ENCODE data around the gene CHN2. TPM values are rescaled to one million over a fixed set of nuclear protein-coding genes. Genes with fewer than 3 reads are reported as not detected.

The CHN2 gene
- total RNA-seq, 1 experiment from 2014 or later, result not detected

DNA sequence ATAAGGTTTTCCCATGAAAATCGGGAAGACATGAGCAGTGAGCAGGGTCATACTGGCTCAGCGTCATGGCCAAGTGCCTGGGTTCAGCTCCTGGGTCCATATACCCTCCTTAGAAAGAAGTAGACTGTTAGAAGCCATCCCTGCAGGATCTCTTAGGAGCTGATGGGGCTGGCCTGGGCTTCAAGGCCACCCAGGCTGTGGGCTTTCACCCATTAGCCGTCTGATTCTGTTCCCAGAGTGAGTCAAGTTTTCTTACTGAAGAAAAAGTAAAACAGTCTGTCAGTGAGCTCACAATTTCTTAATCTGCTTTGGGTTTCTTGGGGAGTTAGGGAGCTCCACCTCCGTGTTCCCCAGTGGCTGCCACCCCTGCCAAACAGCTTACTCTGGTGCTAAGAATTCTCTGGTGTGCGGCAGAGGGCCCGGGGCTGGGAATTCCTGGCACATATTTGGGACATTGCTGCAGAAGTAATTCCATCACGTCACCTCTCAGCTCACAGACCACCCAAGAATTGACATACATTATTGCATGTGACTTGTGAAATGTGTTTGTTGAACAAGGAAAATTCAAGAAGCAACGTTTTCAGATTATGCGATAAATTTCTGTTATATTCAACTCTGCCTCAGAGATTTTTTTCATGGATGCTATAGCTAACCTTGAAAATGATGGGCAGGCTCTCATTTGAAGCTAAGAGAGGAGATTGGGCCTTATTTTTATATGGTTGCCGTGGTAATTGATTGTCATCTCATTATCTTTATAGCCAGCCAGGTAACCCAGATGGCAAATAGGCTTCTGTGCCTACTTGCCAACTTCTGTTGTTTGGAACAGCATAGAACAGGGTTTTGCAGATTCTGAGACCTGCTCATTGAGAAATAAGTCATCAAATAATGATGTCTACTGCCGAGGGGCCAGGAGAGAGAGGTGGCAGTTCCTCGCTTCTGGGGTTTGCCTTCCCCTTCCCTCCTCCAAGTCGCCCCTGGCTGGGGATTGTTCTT is 166.4 kb downstream of the CHN2 start:
- no peak for DNase-seq (ENCODE audit: low read depth)

DNA sequence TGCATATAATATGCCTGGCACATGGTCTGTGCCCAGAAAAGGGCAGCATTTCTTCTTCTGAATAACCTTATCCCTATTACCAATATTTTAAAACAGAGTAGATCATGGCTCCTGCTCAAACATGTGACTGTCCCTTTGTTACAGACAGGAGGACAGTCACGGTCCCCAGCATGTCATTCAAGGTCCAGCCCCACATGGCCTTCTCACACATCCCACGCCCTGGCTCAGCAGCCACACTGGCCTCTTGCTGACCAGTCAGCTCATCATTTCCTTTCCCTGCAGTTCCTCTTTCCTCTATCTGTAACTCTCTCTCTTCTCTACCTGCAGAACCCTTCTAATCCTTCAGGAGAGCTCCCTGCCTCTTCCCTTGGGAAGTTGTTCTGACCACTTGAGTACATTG is 167.8 kb downstream of the CHN2 start:
- DNase-seq (ENCODE audit: low read depth), result no peak

DNA sequence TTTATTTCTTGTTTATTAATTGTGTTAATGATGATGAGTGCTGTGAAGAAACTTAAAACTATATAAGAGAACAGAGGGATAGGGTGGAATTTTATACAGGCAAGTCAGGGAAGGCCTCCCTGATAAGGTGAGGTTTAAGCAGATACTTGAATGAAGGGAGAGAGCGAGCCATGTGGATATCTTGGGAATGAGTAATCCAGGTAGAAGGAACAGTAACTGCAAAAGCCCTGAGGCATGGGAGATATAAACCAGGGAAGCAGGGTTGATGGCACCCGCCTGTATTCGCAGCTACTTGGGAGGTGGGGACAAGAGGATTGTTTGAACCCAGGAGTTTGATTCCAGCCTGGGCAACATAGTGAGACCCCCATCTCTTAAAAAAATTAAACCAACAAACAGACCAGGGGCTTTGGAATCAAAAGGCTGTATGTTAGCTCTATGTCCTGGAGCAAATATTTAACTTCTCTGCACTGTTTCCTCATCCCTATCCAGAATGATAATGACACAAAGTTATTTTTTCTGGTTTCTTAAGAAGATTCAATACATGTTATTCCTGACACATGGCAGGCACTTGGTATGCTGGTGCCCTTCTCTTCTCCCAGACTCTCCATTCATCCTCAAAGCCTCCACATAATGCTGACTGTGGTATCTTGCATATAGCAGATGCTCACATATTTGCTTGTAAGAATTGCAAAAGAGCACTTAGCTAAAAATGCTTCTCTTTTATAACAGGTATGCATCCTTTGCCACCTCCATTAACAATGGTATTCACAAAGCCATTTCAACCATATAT is 169.3 kb downstream of the CHN2 start:
- DNase-seq (ENCODE audit: low read depth), result no peak

DNA sequence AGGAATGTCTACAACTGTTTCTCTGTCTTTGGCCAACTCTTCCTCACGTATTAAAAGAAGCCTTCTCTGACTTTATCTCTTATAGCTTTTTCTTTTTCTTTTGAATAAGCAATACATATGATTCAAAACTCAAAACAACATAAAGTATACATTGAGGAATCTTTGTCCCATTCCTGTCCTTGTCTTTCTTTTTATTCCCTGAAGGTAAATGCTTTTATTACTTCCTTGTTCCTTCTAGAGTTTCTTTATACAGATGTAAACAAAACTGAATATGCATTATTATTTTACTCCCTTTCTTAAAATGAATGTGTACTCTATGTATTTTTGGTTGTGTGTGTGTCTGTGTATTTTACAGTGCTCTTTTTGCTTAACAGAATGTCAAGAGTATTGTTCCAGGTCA is 170.1 kb downstream of the CHN2 start:
- DNase-seq (ENCODE audit: low read depth), result no peak

DNA sequence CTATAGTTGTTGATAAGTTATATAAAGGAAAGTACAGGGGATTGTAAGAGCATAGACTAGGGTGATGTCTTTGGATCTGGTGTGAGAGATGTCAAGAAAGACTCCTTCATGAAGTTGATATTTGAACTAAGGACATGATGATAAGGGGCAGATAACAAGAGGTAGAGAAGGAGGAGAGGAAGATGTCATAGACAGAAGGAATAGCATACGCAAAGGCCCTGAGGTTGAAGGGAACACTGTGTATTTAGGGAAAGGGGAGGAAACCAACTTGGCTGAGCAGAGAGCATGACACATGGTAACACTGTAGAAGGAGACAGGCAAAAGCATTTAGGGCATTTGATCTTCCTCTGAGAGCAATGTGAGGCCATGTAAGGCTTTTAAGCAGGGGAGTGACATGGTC is 170.8 kb downstream of the CHN2 start:
- DNase-seq (ENCODE audit: low read depth), result no peak

DNA sequence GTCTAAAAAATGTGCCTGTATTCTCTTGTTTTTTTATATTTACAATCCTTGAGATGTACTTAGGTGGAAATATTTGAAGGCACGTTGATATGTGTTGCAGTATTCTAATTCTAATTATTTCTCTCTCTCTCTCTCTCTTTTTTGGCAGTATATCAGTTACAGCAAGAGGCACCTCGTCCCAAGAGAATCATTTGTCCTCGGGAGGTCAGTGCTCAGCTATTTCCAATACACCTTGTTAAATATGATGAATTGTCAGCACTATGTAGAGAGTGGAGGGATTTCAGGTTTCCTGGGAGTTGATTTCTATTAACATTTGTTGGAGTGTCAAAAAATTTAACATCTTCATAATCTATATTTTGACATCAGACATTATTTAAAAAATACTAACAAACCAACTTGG is 173.2 kb downstream of the CHN2 start:
- no peak for DNase-seq (ENCODE audit: low read depth)

DNA sequence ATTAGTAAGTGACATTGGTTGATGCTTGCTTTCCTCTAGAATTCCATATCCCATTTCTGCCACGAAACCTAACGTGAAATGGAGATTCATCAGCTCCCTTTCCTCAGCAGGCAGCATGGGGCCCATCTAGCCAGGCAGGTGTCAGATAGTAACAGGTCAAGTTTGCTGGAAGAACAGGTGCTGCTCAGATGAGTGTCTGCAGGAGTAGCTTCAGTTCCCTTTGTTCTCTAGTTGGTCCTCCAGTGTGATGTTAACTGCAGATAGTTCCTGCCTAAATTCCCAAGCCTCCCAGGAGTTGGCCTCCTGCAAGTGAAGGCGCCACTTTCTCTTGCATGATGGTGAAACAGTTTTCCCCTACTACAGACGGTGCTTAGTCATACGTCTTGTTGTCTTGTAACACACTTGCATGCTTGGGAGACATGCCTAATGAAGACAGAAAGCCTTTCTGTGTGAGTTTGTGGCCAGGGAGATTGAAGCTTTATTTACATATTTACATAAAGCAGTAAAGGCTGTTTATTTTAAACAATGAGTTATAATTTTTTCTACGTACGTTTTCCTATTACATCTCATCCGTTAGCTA is 175.4 kb downstream of the CHN2 start:
- DNase-seq (ENCODE audit: low read depth), result no peak

DNA sequence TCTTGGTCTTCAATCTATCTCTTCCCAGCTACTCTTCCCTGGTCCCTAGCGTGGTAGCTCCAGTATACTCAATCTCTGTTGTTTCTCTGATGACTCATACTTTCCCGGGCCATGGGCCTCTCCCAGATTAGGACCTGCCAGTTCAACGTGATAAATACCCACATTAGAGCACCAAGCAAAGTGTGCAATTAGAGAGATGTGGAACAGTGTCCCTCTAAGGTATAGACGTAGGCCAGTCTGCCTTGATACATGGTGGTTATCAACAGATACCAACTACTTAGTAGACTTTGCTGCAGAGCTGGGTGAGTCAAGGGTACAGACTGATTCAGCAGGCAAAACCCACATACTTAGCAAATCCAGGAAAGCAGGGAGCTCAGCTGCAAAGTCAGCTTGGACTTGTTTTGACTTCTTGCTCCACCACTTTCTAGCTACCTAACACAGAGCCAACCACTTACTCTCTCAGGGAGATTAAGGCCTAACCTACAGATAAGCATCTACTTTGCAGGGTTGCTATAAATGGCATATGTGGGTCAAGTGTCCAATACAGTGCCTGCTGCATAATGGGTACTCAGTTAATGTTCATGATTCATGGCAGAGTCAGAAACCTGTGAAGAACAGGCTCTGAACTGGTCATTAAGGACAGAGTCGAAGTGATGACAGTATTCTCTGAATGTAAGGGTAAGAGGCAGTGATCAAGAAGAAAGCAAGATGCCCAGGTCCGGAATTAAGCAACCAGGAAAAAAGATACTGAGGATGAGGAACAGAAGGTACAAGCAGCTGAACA is 176.1 kb downstream of the CHN2 start:
- DNase-seq (ENCODE audit: low read depth), result peak; percentile 9

DNA sequence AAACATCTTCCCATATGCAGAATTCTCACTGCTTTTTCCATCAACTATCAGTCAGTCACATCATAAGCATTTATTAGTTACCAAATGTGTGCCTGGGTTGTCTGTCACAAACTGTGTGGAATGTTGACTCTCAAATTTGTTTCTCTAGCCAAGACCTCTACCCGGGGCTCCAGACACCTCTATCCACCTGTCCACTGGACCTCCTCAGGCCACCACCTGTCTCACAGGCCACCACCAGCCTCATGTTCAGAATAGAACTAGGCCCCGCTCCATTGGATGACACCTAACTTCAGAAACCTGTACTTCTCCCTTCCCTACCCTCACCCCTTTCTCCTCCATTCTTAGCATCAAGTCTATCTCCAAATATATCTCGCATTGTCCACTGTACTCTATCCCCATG is 176.9 kb downstream of the CHN2 start:
- no peak for DNase-seq (ENCODE audit: low read depth)

DNA sequence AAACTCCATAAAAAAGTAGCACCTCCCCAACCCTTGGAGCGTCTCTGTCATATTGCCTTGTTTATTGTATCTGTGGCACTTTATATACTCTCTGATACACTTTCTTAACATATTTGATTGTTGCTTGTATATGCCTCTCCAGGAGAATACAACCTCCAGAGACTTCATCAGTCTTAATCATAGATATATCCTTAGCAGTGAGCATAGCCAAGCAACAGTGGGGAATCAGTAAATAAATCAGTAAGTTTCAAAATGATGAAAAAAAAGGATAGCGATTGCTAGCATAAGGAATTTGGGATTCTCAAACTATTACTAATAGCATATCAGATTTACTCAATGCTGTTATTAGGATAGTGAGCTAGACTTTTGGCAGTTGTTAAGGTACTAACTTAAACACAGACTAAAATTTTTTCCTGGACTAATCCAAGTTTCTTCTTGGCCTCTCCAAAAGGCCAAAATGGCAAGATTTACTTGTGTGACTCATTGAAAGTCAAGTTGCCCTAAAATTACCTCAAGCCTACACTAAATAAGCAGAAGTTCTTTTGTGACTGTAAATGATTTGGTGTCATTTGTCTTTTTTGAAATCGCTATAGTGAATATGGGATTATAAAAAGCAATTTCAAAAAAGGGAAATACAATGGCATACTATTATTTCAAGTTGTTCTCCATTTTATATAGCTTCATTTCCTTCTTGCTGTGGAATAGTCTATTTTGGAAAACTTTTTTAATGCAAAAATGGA is 177.9 kb downstream of the CHN2 start:
- DNase-seq (ENCODE audit: low read depth), result no peak

DNA sequence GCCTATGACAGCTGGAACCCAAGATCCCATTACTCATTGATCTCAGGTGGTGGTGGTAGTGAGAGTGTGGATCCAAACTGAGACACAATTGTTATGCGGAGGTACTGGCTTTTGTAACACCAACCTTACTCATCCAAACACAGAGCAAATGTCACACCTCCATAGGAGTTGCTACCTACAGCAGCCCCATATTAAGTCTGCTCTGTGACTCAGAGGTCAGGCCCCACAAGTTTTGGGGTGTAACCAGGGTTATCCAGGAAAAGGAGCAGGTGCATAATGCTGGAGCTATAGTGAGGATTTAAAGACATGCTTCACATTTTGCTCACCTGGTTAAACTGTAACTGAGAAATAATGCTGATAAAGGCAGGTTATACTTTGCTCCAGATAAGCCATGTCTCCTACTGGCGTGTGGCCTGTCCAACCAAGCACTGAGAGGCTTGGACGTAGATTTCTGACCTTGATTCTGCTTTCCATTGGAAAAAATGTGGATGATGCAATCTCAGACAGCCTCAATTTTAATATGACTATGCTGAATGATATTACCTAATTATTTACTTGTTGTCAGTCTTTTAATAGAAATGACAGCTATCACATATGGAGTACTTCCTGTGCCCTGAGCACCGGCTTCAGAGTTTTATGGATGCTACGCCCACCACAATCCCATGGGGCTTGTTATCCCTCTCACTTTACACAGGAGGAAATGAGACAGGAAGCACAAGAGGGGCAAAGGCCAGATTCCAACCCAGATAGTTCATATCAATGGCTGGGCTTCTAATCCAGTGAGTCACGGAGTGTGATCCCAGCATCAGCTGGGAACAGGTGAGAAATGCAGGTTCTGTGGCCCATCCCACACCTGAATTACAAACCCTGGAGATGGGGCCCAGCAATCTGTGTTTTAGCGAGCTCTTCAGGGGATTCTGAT is 181.3 kb downstream of the CHN2 start:
- DNase-seq (ENCODE audit: low read depth), result peak; percentile 45

DNA sequence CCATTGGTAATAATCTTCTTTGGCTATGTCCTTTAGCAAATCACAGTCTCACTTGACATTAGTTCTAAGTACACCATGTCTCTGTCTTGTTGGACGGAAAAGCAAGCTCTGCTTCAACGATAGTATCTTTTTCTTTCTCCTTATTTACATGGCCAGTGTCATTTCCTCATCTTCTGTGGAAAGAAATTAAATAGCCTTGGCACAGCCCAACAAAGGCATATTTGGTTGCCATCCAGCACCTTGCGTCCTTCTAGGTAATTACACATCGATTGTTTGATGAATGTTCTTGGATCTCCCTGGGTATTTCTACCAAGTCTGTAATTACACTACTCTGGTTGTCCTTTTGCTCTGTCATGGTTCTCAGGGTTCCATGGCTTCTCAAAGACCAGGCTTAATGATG is 183.1 kb downstream of the CHN2 start:
- DNase-seq (ENCODE audit: low read depth), result no peak

DNA sequence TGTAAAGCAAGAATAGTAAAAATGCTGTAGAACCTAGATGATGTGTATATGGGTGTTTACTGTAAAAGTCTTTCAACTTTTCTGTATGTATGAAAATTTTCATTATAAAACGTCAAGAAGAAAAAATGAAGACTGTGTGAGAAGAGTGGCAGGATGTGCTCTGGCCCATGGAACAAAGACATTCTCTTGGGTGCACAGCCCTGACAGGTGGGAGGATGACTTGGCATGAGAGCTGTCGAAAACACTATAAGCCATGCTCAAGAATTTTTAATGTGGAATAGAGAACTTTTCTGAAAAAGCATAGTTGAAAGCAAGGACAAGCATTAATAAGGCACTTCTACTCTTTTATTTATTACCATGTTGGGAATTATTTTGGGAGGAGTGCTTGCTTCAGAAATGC is 185.0 kb downstream of the CHN2 start:
- no peak for DNase-seq (ENCODE audit: low read depth)

DNA sequence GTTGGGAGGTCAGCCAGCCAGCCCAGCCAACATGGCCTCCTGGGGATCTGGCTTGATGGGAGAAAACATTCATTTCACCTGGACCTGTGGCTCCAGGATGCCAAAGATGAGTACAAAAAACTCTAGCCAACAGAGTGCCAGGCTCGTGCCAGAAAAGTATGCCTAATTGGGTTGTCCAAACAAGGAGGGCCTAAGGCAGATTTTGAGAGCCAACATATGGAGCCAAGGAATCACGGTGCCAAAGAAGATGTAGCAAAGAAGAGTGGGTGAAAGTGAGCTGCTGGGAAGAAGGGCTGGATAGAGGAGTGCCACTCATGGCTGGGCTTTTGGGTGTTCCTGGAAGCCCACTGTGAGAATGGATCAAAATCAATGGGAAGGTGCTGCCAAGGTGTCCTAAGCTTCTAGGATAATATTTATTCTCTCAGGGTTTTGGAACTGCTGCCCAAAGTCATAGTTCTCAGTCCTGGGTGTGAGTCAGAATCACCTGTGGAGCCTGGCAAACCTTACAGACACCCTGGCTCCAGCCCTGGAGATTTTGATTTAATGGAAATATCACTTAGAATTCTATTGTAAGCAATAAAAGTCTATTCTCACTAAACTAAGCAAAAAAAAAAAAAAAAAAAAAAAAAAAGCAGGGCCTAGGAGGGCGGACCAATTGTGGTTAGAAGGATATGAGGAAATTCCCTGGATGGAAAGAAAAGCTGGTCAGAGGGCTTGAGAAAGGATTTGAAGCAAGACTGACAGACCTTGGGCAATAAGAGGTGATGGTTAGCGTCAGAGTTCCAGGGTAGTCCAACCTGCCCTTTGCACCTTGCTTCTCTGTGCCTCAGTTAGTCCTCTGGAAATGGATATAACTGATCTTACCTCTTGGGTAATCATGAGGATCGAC is 186.9 kb downstream of the CHN2 start:
- no peak for DNase-seq (ENCODE audit: low read depth)

DNA sequence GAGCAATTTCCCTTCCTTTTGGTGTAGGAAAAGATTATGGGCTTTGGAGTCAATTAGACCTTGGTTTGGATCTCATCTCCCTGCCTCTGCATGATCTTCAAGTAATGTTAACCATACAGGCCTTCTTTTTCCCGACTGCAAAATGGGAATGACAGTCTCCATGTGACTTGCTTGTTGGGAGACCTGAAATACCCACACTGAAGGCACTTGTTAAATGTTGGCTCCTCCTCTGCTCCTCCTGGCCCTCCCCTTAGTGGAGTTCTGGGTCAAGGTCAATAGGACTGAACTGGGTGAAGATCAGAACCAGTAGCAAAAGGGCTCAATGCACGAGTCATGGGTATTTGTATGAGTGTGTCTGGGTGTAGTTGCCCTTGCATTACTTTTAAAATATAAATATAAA is 189.7 kb downstream of the CHN2 start:
- no peak for DNase-seq (ENCODE audit: low read depth)

DNA sequence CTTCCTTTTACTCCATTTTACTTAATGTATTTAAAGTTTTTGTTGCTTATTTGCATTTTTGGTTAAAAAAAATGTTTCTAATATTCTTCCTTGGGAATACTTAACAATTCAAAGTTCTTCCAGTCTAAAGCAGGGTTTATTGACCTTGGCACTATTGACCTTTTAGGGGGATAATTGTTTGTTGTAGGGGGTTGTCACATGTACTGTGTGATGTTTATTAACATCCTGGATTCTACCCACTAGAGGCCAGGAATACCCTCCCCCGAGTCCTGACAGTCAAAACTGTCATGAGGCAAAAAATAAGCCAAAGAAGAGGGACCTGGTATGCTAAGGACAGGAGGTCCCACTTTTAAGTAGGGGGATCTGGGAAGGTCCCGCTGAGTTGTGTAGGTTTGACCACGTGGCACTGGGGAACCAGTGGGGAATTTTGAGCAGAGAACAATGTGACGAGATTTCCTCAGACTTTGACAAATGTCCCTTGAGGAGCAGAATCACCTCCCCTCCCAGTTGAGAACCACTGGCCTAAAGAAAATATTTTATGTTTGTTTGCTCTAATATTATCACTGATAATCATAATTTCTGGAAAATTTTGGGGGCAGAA is 190.7 kb downstream of the CHN2 start:
- no peak for DNase-seq (ENCODE audit: low read depth)

DNA sequence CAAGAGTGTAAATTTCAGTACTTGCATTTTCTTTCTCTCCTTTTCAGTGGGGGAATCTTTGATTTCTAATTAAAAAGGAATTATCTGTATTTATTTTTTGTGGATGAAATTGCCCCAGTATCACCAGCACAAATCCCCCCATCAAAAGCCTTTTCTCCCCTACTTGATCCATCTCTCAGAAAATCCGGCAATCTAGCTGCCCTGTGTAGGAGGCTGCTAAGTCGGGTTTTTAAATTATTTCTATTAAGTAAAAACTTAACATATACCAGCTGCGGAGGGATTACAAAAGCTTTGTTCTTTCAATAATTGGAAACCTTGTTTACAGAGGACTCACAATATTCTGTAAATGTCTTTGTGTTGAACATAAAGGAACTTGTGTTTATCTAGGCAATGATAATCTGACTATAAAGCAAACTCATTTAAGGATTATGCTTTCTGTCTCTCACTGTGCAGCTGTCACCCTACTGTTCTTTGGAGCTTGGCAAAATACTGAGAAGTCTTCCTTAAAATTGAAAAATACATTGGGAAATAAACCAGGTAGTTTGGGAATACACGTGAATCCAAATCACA is 191.7 kb downstream of the CHN2 start:
- no peak for DNase-seq (ENCODE audit: low read depth)

DNA sequence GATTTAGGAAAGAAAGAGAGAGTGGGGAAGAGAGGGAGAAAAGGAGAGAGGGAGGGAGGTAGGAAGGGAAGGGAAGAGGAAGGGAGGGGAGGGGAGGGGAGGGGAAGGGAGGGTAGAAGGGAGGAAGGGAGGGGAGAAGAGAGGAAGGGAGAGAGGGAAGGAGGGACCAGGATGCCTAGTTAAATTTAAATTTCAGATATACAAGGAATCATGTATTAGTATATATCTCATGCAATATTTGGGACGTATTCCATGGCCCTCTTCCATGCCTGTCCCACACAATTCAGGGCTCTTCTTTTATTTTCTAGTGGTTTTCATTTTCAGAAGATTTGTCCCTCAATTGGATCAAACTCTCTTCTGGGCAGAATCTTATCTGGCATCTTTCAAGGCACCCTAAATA is 196.7 kb downstream of the CHN2 start:
- DNase-seq (ENCODE audit: low read depth), result no peak
